NCI-H2081 (cell line): ENCODE results near the gene FNIP2.
"Not testable (repeated sequence)": the region's sequence is repeated elsewhere in the genome, so short reads cannot be mapped to it uniquely, and the experiment has no call there.

Experiments used
- DNase-seq, 2 experiments: peaks; one replicate each; lab custom pipeline; 2025; lab: John Stamatoyannopoulos, UW

Gene FNIP2

GRCh38 chr4:158793021-158793420, 24.2 kb downstream of the FNIP2 start:
- DNase-seq = no peak

DNA sequence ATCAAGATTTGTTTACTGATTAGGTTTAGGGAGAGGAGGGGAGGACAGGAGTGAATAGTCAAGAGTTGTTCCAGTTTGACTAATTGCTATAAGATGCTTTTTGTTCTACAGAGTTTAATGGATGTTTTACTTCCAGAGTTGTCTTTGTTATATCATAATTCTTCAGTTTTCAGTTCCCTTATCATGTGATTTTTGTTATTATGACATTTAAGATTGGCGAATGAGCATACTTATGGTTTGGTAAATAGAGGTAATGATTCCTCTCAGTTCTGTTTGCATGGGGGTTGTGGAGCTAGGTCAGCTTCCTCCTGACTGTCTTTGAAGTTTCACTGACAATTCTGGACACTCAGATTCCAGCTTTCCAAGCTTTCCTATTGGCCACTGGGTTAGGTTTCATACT, 24.6 kb downstream of the FNIP2 start:
- not testable (repeated sequence) for DNase-seq

GRCh38 chr4:158796370-158797140, 27.7 kb downstream of the FNIP2 start:
- DNase-seq = no peak

GRCh38 chr4:158798062-158798461, 29.2 kb downstream of the FNIP2 start:
- no peak for DNase-seq

GRCh38 chr4:158799013-158799770, 30.4 kb downstream of the FNIP2 start:
- no peak for DNase-seq

DNA sequence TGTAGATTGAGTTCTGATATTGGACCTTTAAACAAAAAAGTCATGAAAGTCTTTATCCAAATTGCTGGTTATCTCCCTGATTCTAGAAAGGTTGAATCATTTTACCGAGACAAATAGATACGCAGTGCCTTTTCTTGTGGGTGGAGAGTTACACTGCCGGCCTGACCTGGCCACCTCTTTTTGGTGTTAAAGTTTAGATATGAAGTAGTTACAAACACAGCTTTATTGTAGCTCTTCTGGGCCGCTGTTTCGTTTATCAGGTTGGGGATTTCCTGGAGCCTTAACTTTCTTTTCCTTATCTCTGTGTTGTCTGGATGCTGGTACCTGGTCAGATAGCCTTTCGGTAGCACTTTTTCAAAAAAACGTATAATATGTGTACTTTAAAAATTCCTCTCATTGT, 31.0 kb downstream of the FNIP2 start:
- DNase-seq = no peak

GRCh38 chr4:158801066-158801465, 32.2 kb downstream of the FNIP2 start:
- DNase-seq = no peak

DNA sequence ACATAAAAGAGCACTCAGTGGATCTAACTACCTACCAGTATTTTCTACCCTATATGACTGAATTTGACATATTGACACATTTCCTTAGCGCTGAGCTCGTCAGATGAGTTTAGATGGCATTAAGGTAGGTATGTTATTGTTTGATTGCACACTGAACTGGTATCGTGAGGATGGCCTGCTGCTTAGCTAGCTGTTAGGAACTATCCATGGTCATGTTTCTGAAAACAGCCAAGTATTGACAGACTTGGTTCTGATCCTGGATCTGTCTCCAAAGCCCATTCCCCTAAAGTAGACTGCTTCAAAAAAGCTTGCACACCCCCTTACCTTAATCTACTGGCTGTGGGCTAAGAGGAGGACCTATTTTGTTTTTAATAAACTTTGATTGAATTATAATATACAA, 32.9 kb downstream of the FNIP2 start:
- DNase-seq = no peak

GRCh38 chr4:158802914-158803313, 34.1 kb downstream of the FNIP2 start:
- no peak for DNase-seq

DNA sequence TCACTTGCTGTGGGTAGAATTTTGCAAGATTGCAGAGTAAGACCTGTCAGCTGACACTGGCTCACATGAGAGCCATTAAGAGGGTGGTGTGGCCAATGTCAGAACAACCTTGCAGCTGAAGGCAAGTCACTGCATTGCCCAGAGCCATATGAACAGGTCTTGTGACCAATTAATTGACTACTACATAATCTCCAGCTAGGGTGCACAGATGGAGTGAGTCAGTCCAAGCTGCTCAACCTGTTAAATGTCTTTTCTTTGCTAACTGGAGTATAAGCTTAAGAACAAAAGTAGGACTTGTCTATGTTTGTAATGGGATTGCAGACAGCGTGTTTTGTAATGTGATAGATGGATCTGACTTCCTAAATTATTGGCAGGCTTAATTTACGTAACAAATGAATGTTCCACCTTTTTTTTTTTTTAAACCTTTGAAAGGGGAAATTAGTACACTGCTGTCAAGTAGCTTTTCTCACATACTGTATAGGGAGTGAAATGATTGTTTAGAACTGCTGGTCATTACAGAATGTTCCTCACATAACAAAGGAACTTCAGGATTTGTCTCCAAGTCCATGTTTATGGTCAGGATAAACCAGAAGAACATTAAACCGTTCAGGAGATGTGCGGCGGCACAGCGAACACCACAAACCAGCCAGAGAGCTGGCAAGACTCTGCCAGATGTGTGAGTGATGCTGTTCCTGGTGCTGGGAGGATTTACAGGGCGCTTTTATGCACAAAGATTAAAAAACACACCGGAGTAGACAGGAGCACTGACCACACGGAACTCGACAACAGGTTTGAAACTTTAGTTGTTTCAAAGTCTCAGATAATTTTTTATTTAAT, 37.0 kb downstream of the FNIP2 start:
- no peak for DNase-seq

DNA sequence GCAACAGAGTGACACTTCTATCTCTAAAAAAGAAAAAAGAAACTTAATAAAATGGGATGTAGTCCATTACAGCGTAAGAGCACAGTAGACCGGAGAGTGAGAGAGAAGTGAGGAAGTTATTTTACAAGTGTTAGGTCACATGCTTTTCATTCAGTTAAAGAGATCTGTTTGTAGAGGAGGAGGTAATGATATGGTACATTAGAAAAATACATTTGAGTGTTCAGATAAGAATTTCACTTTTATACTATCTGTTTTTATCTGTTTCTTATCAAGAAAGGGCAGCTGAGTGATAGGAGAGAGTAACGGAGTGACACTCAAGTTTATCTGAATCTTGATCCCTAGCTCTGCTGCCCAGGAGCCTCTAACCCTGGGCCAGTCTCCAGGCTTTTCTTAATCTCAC, 38.9 kb downstream of the FNIP2 start:
- DNase-seq = no peak

- no peak for DNase-seq
Measured at GRCh38 chr4:158808399-158808798, 39.6 kb downstream of the FNIP2 start.

DNA sequence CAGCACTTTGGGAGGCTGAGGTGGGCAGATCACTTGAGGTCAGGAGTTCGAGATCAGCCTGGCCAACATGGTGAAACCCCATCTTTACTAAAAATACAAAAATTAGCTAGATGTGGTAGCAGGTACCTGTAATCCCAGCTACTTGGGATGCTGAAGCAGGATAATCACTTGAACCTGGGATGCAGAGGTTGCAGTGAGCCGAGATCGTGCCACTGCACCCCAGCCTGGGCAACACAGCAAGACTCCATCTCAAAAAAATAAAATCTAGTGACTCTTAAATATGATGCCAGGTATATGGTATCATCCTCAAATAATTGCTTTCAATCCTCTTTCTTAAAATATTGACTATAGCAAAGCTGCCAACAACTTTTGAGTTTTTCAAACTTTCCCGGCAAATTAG, 40.4 kb downstream of the FNIP2 start:
- not testable (repeated sequence) for DNase-seq

DNA sequence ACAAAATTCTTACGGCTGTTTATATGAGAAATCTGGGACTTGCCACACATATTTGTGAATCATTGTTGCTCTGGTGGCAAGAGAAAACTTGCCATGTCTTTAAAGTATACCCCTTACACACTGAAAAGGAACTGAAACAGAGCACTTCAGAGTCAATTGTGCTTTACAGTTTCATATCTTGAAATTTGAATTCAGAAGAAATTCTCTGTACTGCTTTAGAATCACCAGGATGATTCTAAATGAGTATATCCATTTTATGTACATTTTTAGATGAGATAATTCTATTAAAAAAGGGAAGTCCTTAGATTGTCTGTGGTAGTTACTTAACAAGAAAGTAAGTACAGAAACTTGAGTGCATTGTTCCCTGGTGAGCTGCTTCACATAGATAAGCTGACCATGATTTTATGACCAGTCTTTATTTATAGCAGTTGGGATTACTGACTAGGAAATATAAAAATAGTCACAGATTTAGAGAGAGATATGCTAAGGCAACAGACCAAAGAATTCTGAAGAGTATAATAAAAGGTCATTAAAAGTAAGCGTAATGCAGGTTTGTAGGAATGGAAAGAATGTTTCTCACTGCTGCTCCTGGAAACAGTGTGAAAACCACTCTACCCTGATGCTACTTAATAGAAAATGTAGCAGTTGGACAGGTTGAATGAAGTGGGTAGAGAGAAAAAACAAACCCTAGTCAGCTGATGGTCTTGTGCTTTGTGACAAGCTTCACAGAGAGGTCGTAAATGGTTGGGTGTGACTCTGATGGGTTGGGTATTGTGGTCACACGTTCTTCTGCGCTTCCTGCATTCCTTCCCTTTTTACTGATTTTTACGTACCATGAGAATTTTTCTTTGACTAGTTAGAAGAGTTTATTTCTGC, 41.0 kb downstream of the FNIP2 start:
- DNase-seq = no peak

GRCh38 chr4:158810487-158811215, 41.8 kb downstream of the FNIP2 start:
- DNase-seq = no peak

DNA sequence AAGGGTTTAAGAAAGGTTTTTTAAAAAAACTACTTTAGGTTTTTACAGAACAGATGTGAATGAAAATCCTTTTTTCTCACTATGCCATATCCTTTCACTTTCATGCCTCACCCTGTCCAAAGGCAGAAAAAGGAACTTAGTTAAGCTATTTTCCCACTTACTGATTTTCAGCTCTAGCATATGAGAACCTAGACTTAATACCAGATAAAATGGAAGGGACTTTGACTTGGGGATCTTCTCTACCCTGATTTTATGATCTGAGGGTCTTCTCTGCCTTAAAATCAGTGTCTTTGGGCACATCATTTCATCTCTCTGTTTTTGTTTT, 42.4 kb downstream of the FNIP2 start:
- no peak for DNase-seq

GRCh38 chr4:158811704-158812103, 42.9 kb downstream of the FNIP2 start:
- no peak for DNase-seq

DNA sequence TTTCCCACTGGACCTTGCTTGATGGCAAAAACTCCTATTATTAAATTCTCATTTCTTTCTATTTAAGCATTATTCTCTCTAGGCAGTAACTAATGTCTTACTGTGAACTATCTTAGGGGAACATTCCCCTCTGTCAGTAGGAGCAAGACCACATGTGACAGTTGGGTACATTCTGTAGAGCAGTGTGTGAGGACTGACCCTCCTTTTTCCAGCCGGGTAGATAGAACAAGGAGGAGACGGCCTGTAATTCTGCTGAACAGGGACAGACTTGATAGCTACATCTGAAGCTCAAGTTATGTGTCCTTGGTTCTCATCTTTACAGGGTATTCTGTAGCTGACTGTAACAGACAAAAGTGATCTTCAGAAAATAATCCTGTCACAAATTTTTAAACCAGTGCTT, 43.3 kb downstream of the FNIP2 start:
- no peak for DNase-seq

- DNase-seq = no peak
Measured at GRCh38 chr4:158812543-158812942, 43.7 kb downstream of the FNIP2 start.

- DNase-seq = no peak
Measured at GRCh38 chr4:158813113-158813512, 44.3 kb downstream of the FNIP2 start.

- DNase-seq = no peak
Measured at GRCh38 chr4:158814207-158814606, 45.4 kb downstream of the FNIP2 start.
